ENCODE measurements around the gene SLC9A8. TPM values are rescaled to one million over a fixed set of nuclear protein-coding genes. Genes with fewer than 3 reads are reported as not detected.

Gene SLC9A8
- total RNA-seq, 2 experiments from 2014 or later, result 22.0 to 30.3 TPM

DNA sequence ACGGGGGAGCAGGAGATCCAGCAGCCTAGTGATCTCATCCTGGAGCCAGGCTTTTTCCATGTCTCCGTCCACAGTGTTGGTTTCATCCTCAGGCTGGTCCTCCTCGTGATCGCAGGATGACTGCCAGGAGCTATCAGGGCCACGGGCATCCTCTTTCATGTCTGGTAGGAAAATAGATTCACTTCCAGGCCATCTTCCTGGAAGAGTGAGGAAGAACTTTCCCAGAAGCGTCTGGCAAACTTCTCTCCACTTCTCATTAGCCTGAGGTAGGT is 15.3 kb upstream of the SLC9A8 start:
- TF ChIP-seq EZH2phosphoT487 (IDR thresholded peaks at IDR 0.05; ENCODE audit: borderline replicate concordance, low read depth, low read length), result no peak
- TF ChIP-seq, protein P1, sequence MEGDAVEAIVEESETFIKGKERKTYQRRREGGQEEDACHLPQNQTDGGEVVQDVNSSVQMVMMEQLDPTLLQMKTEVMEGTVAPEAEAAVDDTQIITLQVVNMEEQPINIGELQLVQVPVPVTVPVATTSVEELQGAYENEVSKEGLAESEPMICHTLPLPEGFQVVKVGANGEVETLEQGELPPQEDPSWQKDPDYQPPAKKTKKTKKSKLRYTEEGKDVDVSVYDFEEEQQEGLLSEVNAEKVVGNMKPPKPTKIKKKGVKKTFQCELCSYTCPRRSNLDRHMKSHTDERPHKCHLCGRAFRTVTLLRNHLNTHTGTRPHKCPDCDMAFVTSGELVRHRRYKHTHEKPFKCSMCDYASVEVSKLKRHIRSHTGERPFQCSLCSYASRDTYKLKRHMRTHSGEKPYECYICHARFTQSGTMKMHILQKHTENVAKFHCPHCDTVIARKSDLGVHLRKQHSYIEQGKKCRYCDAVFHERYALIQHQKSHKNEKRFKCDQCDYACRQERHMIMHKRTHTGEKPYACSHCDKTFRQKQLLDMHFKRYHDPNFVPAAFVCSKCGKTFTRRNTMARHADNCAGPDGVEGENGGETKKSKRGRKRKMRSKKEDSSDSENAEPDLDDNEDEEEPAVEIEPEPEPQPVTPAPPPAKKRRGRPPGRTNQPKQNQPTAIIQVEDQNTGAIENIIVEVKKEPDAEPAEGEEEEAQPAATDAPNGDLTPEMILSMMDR (conservative IDR thresholded peaks at IDR 0.05; ENCODE audit: low read length), result no peak
- no peak for DNase-seq (ENCODE audit: low spot score)
- H3K9me2 ChIP-seq (ENCODE audit: insufficient read depth, low read length), result no peaks in the 10 kb centered on the region
- H3K4me1 ChIP-seq (ENCODE audit: insufficient read depth, low read length, poor library complexity, severe bottlenecking), result peaks cover 31% of the 10 kb centered on the region
- ChIA-PET CTCF (ENCODE audit: unreplicated experiment) (no interaction called here), POLR2A (no interaction called here)
- H3K36me3 ChIP-seq (ENCODE audit: insufficient read depth, low read length), result no peaks in the 10 kb centered on the region
- H2AFZ ChIP-seq (ENCODE audit: low read length), result no peak overlapping the region
- H3K4me2 ChIP-seq (ENCODE audit: low read length), result no peak overlapping the region
- no peaks in the 10 kb centered on the region for H4K20me1 ChIP-seq (ENCODE audit: insufficient read depth, low read length)
- BruUV-seq (replicated peaks), result no TSS peak
- no peaks in the 10 kb centered on the region for H3K9me3 ChIP-seq (ENCODE audit: low read length)
- no peaks in the 10 kb centered on the region for H3K79me2 ChIP-seq (ENCODE audit: insufficient read depth, low read depth, low read length)
- no peak overlapping the region for H3K4me3 ChIP-seq (ENCODE audit: low read depth, low read length, poor library complexity, severe bottlenecking)
- H3K27ac ChIP-seq (ENCODE audit: low read depth, low read length, poor library complexity, severe bottlenecking), result no peak overlapping the region
- intact Hi-C loops (cut with micrococcal nuclease; ENCODE audit: unreplicated experiment), result no loop called here

DNA sequence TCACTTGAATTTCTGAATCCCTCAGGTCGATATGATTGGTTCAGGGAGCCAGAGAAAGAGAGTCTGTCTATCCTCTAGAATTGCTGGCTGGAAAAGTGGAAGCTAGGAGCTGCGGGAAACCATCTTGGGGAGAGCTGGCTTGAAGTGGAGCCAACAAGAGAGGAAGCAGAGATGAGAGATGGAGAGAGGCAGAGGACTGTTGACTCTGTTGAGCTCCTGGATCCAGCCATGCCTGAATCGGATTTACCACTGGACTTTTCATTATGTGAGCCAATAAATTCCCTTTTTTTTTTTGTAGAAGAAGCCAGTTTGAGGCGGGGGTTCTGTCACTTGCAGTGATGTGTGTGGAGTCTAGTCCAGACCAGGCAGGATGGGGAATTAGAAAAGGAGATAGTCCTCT is 13.9 kb upstream of the SLC9A8 start:
- ChIA-PET POLR2A (interaction anchor here (1.2 kb wide), 1 partner anchor 10 kb away, joined by 7 read pairs; no protein-coding TSS in a partner anchor), CTCF (ENCODE audit: unreplicated experiment) (no interaction called here)
- no peak overlapping the region for H3K4me2 ChIP-seq (ENCODE audit: low read length)
- H3K27ac ChIP-seq (ENCODE audit: low read depth, low read length, poor library complexity, severe bottlenecking), result no peak overlapping the region
- BruUV-seq (replicated peaks), result no TSS peak
- no peak for TF ChIP-seq EZH2phosphoT487 (IDR thresholded peaks at IDR 0.05; ENCODE audit: borderline replicate concordance, low read depth, low read length)
- TF ChIP-seq, protein P1 (conservative IDR thresholded peaks at IDR 0.05; ENCODE audit: low read length), result no peak
- no peaks in the 10 kb centered on the region for H3K9me3 ChIP-seq (ENCODE audit: low read length)
- no peaks in the 10 kb centered on the region for H3K9me2 ChIP-seq (ENCODE audit: insufficient read depth, low read length)
- no peaks in the 10 kb centered on the region for H3K36me3 ChIP-seq (ENCODE audit: insufficient read depth, low read length)
- peaks cover 35% of the 10 kb centered on the region for H3K4me1 ChIP-seq (ENCODE audit: insufficient read depth, low read length, poor library complexity, severe bottlenecking)
- no peak overlapping the region for H2AFZ ChIP-seq (ENCODE audit: low read length)
- no peak for DNase-seq (ENCODE audit: low spot score)
- no peaks in the 10 kb centered on the region for H4K20me1 ChIP-seq (ENCODE audit: insufficient read depth, low read length)
- no peaks in the 10 kb centered on the region for H3K79me2 ChIP-seq (ENCODE audit: insufficient read depth, low read depth, low read length)
- H3K4me3 ChIP-seq (ENCODE audit: low read depth, low read length, poor library complexity, severe bottlenecking), result no peak overlapping the region
- intact Hi-C loops (cut with micrococcal nuclease; ENCODE audit: unreplicated experiment), result no loop called here

DNA sequence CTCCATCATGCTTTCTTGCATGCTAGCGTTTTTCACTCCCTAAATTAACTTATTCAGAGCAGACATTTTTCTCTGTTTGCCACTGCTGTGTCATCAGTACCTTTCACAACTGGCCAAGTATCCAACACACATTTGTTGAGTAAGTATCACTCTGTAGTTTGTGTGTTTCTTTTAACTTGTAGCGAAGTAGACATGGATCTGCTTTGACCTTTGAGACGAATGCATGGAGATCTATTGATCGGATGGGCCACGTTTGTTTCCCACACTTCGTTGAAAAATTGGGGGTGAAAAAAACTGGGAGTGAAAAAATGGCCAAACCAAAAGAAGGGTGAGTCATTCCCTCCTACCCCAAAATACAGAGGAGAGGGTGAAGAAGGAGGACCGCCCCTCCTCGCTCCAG is 12.9 kb upstream of the SLC9A8 start:
- Histone ChIP-seq H3K4me1 (ENCODE audit: insufficient read depth, low read length, poor library complexity, severe bottlenecking) (peaks cover 31% of the 10 kb centered on the region), H2AFZ (ENCODE audit: low read length) (no peak overlapping the region), H3K79me2 (ENCODE audit: insufficient read depth, low read depth, low read length) (no peaks in the 10 kb centered on the region), H3K36me3 (ENCODE audit: insufficient read depth, low read length) (no peaks in the 10 kb centered on the region), H4K20me1 (ENCODE audit: insufficient read depth, low read length) (no peaks in the 10 kb centered on the region), H3K4me2 (ENCODE audit: low read length) (no peak overlapping the region), H3K9me2 (ENCODE audit: insufficient read depth, low read length) (no peaks in the 10 kb centered on the region), H3K27ac (ENCODE audit: low read depth, low read length, poor library complexity, severe bottlenecking) (no peak overlapping the region), H3K4me3 (ENCODE audit: low read depth, low read length, poor library complexity, severe bottlenecking) (no peak overlapping the region), H3K9me3 (ENCODE audit: low read length) (no peaks in the 10 kb centered on the region)
- BruUV-seq (replicated peaks), result no TSS peak
- no peak for DNase-seq (ENCODE audit: low spot score)
- TF ChIP-seq, protein P1 (conservative IDR thresholded peaks at IDR 0.05; ENCODE audit: low read length), result no peak
- no peak for TF ChIP-seq EZH2phosphoT487 (IDR thresholded peaks at IDR 0.05; ENCODE audit: borderline replicate concordance, low read depth, low read length)
- ChIA-PET CTCF (ENCODE audit: unreplicated experiment) (no interaction called here), POLR2A (no interaction called here)
- intact Hi-C loops (cut with micrococcal nuclease; ENCODE audit: unreplicated experiment), result loop anchor here (2.0 to 5.0 kb wide), 3 partner anchors 49 to 187 kb away; no protein-coding TSS in a partner anchor

Measured in OCI-LY7 (cell line).